ENCODE data around the gene TCHHL1. TPM values are rescaled to one million over a fixed set of nuclear protein-coding genes. Genes with fewer than 3 reads are reported as not detected.

The TCHHL1 gene
- total RNA-seq, 1 donor from 2014 or later = 6.5 TPM

DNA sequence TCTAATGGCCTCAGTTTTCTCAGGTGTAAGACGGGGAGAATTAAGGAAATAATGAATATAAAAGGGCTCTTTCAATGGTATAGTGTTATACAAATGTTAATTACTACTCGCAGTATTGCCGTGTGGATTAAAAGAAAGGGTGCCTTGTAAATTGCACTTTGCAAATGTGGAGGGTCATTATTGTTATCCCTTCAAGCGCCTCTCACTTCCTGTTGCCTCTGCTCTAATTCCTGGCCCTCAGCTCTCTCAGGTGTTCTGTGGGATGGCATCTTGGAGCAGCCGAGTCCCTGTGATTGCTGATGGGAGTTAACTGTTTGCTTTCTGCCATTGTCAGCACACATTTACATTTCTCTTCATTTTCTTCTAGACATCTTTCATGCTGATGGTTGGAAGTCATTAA lies 45.0 kb downstream of the TCHHL1 start:
- Mint-ChIP-seq H3K27ac (no peak overlapping the region), H3K9me3 (no peaks in the 10 kb centered on the region), H3K27me3 (no peaks in the 10 kb centered on the region), H3K36me3 (no peaks in the 10 kb centered on the region), H3K4me1 (ENCODE audit: unreplicated experiment) (peaks cover 14% of the 10 kb centered on the region), H3K4me3 (no peak overlapping the region)
- TF ChIP-seq, protein P1, sequence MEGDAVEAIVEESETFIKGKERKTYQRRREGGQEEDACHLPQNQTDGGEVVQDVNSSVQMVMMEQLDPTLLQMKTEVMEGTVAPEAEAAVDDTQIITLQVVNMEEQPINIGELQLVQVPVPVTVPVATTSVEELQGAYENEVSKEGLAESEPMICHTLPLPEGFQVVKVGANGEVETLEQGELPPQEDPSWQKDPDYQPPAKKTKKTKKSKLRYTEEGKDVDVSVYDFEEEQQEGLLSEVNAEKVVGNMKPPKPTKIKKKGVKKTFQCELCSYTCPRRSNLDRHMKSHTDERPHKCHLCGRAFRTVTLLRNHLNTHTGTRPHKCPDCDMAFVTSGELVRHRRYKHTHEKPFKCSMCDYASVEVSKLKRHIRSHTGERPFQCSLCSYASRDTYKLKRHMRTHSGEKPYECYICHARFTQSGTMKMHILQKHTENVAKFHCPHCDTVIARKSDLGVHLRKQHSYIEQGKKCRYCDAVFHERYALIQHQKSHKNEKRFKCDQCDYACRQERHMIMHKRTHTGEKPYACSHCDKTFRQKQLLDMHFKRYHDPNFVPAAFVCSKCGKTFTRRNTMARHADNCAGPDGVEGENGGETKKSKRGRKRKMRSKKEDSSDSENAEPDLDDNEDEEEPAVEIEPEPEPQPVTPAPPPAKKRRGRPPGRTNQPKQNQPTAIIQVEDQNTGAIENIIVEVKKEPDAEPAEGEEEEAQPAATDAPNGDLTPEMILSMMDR (conservative IDR thresholded peaks at IDR 0.05) = no peak
- DNase-seq (ENCODE audit: extremely low spot score, unreplicated experiment) = no peak

DNA sequence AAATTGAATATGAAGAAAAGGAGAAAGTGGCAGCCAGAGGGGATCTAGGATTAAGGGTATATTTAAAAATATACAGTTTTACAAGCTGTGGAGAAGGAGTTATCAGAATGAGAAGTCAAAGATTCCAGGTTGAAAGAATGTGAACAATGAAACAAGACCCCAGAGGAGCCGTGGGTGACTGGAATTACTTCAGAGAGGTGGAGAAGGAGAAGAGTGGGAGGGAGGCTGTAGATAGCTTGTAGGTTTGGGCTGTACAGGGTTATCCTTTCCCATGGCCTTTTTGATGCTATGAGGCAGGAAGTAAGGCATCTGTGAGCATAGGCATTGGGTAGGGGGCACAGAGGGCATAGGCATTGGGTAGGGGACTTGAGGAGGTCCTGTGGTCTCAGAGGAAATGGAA lies 46.8 kb downstream of the TCHHL1 start:
- H3K36me3 Mint-ChIP-seq = no peaks in the 10 kb centered on the region
- H3K27ac Mint-ChIP-seq = no peak overlapping the region
- no peak for DNase-seq (ENCODE audit: extremely low spot score, unreplicated experiment)
- no peak overlapping the region for H3K4me3 Mint-ChIP-seq
- H3K9me3 Mint-ChIP-seq = no peaks in the 10 kb centered on the region
- TF ChIP-seq, protein P1 (conservative IDR thresholded peaks at IDR 0.05) = no peak
- no peaks in the 10 kb centered on the region for H3K27me3 Mint-ChIP-seq
- no peaks in the 10 kb centered on the region for H3K4me1 Mint-ChIP-seq (ENCODE audit: unreplicated experiment)

DNA sequence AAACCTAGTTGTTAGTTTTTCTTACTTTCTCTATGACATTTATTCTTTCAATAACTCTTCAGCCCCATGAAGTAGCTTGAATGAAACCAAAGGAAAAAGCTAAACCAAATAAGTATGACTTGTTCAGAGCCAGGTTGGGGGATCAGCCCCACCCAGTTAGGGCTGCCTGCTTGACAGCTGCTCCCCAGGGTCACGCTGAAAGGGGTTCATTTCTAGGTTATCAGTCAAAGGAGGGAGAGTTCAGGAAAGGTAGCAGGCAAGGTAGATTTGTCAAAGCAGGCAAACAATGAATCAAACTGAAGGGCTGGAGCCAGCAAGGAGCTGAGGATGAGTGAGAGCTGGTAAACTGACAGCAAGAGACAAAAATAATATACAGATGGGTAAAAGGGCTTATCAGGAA lies 49.0 kb downstream of the TCHHL1 start:
- TF ChIP-seq, protein P1 (conservative IDR thresholded peaks at IDR 0.05) = no peak
- Mint-ChIP-seq H3K27me3 (no peaks in the 10 kb centered on the region), H3K27ac (no peak overlapping the region), H3K4me1 (ENCODE audit: unreplicated experiment) (peaks cover 10% of the 10 kb centered on the region), H3K9me3 (no peaks in the 10 kb centered on the region), H3K36me3 (no peaks in the 10 kb centered on the region), H3K4me3 (no peak overlapping the region)
- DNase-seq (ENCODE audit: extremely low spot score, unreplicated experiment) = no peak

DNA sequence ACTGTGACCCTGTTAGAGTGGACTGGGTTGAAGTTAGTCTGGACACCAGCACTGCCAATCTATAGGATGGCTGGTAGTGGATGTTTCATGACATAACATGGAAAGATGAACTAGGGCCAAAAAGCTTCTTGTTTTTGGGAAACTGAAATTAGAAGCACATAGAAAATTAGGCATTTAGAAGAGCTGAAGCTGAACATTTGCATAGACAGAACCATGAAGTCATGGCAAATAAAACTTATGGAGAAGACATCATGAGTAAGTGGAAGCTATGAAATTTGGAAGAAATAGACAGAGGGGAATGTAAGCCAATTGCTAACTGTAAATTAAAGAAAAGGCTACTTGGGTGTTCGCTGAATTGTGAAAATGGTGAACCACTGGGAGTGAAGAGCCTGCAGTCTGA lies 49.4 kb downstream of the TCHHL1 start:
- peaks cover 4% of the 10 kb centered on the region for H3K36me3 Mint-ChIP-seq
- no peak overlapping the region for H3K27ac Mint-ChIP-seq
- no peaks in the 10 kb centered on the region for H3K9me3 Mint-ChIP-seq
- no peak overlapping the region for H3K4me3 Mint-ChIP-seq
- DNase-seq (ENCODE audit: extremely low spot score, unreplicated experiment) = no peak
- TF ChIP-seq, protein P1 (conservative IDR thresholded peaks at IDR 0.05) = no peak
- H3K4me1 Mint-ChIP-seq (ENCODE audit: unreplicated experiment) = peaks cover 14% of the 10 kb centered on the region
- no peaks in the 10 kb centered on the region for H3K27me3 Mint-ChIP-seq

DNA sequence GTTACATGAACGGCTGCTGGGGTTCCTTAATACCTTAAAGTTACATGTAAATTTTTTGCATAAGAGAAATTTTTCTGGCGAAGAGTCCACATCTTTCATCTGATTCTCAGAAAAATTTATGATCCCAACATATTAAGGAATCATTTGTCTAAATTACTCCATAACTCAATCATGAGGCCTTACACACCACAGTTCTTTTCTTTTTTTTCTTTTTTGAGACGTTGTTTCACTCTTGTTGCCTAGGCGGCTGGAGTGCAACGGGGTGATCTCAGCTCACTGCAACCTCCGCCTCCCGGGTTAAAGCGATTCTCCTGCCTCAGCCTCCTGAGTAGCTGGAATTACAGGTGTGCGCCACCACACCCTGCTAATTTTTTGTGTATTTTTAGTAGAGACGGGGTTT lies 50.0 kb downstream of the TCHHL1 start:
- H3K27me3 Mint-ChIP-seq = no peaks in the 10 kb centered on the region
- H3K4me1 Mint-ChIP-seq (ENCODE audit: unreplicated experiment) = peaks cover 19% of the 10 kb centered on the region
- no peaks in the 10 kb centered on the region for H3K9me3 Mint-ChIP-seq
- DNase-seq (ENCODE audit: extremely low spot score, unreplicated experiment) = no peak
- peaks cover 8% of the 10 kb centered on the region for H3K36me3 Mint-ChIP-seq
- H3K4me3 Mint-ChIP-seq = peak overlapping the region; percentile 68
- TF ChIP-seq, protein P1 (conservative IDR thresholded peaks at IDR 0.05) = no peak
- peak overlapping the region; percentile 85 for H3K27ac Mint-ChIP-seq
